OCI-LY7 (cell line): ENCODE data around the gene GPD2. TPM values are rescaled to one million over a fixed set of nuclear protein-coding genes. Genes with fewer than 3 reads are reported as not detected.

Source experiments
- BruUV-seq: library from RNA; stranded (reverse); fragments of 400-500 nt; replicated peaks from 2 replicates; lab custom pipeline; 2021; lab: Mats Ljungman, UMichigan
- CTCF ChIA-PET: fragments of 300-600 bp; sonication (Branson Sonifier 250); formaldehyde crosslinking; loops from one replicate; lab custom pipeline; 2022; ENCODE audit warnings: antibody characterized with exemption; ENCODE audit not compliant: unreplicated experiment; lab: Charles Lee
- POLR2A ChIA-PET: fragments of 300-600 bp; sonication (Branson Sonifier 250); formaldehyde crosslinking; loops from one replicate; lab custom pipeline; 2022; ENCODE audit warnings: antibody characterized with exemption; lab: Charles Lee
- DNase-seq: peaks from one replicate; pipeline ENCODE4 v3.0.0-alpha.2; 2015; ENCODE audit warnings: low spot score
- H2AFZ ChIP-seq: fragments of 200-600 bp; sonication (generic), shearing (Covaris generic); 2 replicates; pipeline ENCODE4 v1.6.1; 2014; ENCODE audit warnings: mild to moderate bottlenecking, antibody characterized with exemption, low read length, moderate library complexity
- H3K27ac ChIP-seq: fragments of 200-600 bp; sonication (generic); 2 replicates; pipeline ENCODE4 v1.5.1; 2014; ENCODE audit warnings: mixed run types, low read depth, mild to moderate bottlenecking, moderate library complexity, low read length, inconsistent platforms; ENCODE audit not compliant: poor library complexity, severe bottlenecking
- H3K36me3 ChIP-seq: fragments of 200-600 bp; sonication (generic); 2 replicates; pipeline ENCODE4 v1.6.1; 2014; ENCODE audit warnings: mild to moderate bottlenecking, antibody characterized with exemption, low read length, moderate library complexity, mixed read lengths; ENCODE audit not compliant: insufficient read depth
- H3K4me1 ChIP-seq: fragments of 200-600 bp; sonication (generic); 2 replicates; pipeline ENCODE4 v1.5.1; 2014; ENCODE audit warnings: mild to moderate bottlenecking, low read length; ENCODE audit not compliant: insufficient read depth, poor library complexity, severe bottlenecking
- H3K4me2 ChIP-seq: fragments of 200-600 bp; sonication (generic); 2 replicates; pipeline ENCODE4 v1.6.1; 2014; ENCODE audit warnings: mild to moderate bottlenecking, low read length
- H3K4me3 ChIP-seq: fragments of 200-600 bp; sonication (generic); 2 replicates; pipeline ENCODE4 v1.5.1; 2014; ENCODE audit warnings: mild to moderate bottlenecking, low read depth, low read length; ENCODE audit not compliant: poor library complexity, severe bottlenecking
- H3K79me2 ChIP-seq: fragments of 200-600 bp; sonication (generic); 2 replicates; pipeline ENCODE4 v1.6.1; 2016; ENCODE audit warnings: low read depth, mild to moderate bottlenecking, low read length, moderate library complexity, mixed read lengths; ENCODE audit not compliant: insufficient read depth
- H3K9me2 ChIP-seq: fragments of 200-600 bp; sonication (generic); 2 replicates; pipeline ENCODE4 v1.6.1; 2016; ENCODE audit warnings: mild to moderate bottlenecking, low read length, mixed read lengths; ENCODE audit not compliant: insufficient read depth
- H3K9me3 ChIP-seq: fragments of 200-600 bp; sonication (generic); 2 replicates; pipeline ENCODE4 v1.6.1; 2014; ENCODE audit warnings: mild to moderate bottlenecking, mixed run types, low read length, mixed read lengths
- H4K20me1 ChIP-seq: fragments of 200-600 bp; sonication (generic); 2 replicates; pipeline ENCODE4 v1.6.1; 2014; ENCODE audit warnings: mild to moderate bottlenecking, antibody characterized with exemption, low read length, moderate library complexity, mixed read lengths; ENCODE audit not compliant: insufficient read depth
- EZH2phosphoT487 ChIP-seq: fragments of 200-600 bp; sonication (generic); IDR thresholded peaks from 2 replicates; pipeline ENCODE4 v1.6.1; 2018; ENCODE audit warnings: low read depth, borderline replicate concordance, mild to moderate bottlenecking, mixed run types, antibody characterized with exemption, low read length, moderate library complexity, mixed read lengths
- intact Hi-C: fragments of 100-400 bp; cut with micrococcal nuclease; formaldehyde crosslinking; loops from one replicate; pipeline ENCODE4 v1.10.0; 2022; ENCODE audit not compliant: unreplicated experiment
- total RNA-seq, 2 experiments: library from RNA; depleted of rRNA in 1 of 2; stranded (reverse); fragments of >200 nt in 1 of 2; shearing (Covaris generic) in 1 of 2; gene quantifications; 2 replicates each; pipeline ENCODE4 v1.2.3, GENCODE V29; 2014 to 2022
- TF ChIP-seq, protein P1 (sequence below): fragments of 200-600 bp; sonication (generic); conservative IDR thresholded peaks from 2 replicates; pipeline ENCODE4 v1.5.1; 2014; ENCODE audit warnings: mild to moderate bottlenecking, antibody characterized with exemption, low read length, moderate library complexity, mixed read lengths

The GPD2 gene
- total RNA-seq, 2 experiments from 2014 or later, result 6.6 to 20.2 TPM

DNA sequence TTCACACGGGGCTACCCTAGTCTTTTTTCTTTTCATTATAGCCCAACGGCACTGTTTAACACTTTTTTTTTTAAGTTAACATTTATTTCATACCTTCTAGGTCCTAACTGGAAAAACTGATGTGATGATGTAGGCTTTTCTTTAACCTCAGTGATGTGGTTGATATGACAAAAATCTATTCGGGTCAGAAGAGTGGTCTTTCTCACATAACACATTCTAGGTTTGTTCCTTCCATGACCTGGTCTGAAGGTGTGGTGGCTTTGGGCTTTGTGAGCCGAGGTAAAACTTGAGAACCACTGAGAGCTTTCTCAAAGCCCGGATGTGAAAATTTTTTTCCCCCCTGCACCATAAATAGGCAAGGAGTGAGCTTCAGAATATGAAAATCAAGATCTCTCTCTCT, 44.2 kb downstream of the GPD2 start:
- Histone ChIP-seq H3K9me3 (no peaks in the 10 kb centered on the region), H3K27ac (no peak overlapping the region), H2AFZ (no peak overlapping the region), H3K4me2 (no peak overlapping the region), H3K79me2 (no peaks in the 10 kb centered on the region), H3K4me1 (no peaks in the 10 kb centered on the region), H4K20me1 (no peaks in the 10 kb centered on the region), H3K36me3 (no peaks in the 10 kb centered on the region), H3K4me3 (no peak overlapping the region), H3K9me2 (no peaks in the 10 kb centered on the region)
- BruUV-seq, result no TSS peak
- ChIA-PET POLR2A (no interaction called here), CTCF (no interaction called here)
- intact Hi-C loops, result no loop called here
- no peak for DNase-seq
- TF ChIP-seq, protein P1, sequence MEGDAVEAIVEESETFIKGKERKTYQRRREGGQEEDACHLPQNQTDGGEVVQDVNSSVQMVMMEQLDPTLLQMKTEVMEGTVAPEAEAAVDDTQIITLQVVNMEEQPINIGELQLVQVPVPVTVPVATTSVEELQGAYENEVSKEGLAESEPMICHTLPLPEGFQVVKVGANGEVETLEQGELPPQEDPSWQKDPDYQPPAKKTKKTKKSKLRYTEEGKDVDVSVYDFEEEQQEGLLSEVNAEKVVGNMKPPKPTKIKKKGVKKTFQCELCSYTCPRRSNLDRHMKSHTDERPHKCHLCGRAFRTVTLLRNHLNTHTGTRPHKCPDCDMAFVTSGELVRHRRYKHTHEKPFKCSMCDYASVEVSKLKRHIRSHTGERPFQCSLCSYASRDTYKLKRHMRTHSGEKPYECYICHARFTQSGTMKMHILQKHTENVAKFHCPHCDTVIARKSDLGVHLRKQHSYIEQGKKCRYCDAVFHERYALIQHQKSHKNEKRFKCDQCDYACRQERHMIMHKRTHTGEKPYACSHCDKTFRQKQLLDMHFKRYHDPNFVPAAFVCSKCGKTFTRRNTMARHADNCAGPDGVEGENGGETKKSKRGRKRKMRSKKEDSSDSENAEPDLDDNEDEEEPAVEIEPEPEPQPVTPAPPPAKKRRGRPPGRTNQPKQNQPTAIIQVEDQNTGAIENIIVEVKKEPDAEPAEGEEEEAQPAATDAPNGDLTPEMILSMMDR, result no peak
- TF ChIP-seq EZH2phosphoT487, result no peak

DNA sequence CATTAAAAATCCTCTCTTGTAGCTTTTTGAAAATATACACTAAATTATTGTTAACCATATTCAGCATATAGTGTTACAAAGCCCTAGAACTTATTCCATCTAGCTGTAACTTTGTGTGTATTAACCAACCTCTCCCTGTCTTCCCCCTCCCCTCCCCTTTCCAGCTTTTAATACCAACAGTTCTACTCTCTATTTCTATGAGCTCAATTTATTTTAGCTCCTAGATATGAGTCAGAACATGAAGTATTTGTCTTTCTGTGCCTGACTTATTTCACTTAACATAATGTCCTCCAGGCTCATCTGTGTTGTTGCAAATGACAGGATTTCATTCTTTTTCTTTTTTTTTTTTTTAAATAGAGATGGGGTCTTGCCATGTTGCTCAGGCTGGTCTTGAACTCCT, 45.1 kb downstream of the GPD2 start:
- Histone ChIP-seq H3K4me3 (no peak overlapping the region), H3K27ac (no peak overlapping the region), H2AFZ (no peak overlapping the region), H3K4me2 (no peak overlapping the region), H4K20me1 (no peaks in the 10 kb centered on the region), H3K4me1 (no peaks in the 10 kb centered on the region), H3K9me3 (no peaks in the 10 kb centered on the region), H3K9me2 (no peaks in the 10 kb centered on the region), H3K36me3 (no peaks in the 10 kb centered on the region), H3K79me2 (no peaks in the 10 kb centered on the region)
- no peak for DNase-seq
- intact Hi-C loops, result no loop called here
- no peak for TF ChIP-seq EZH2phosphoT487
- TF ChIP-seq, protein P1, result no peak
- BruUV-seq, result no TSS peak
- POLR2A ChIA-PET, result interaction anchor here (0.7 kb wide), 1 partner anchor 74 kb away, joined by 3 read pairs; no protein-coding TSS in a partner anchor
- CTCF ChIA-PET, result no interaction called here

DNA sequence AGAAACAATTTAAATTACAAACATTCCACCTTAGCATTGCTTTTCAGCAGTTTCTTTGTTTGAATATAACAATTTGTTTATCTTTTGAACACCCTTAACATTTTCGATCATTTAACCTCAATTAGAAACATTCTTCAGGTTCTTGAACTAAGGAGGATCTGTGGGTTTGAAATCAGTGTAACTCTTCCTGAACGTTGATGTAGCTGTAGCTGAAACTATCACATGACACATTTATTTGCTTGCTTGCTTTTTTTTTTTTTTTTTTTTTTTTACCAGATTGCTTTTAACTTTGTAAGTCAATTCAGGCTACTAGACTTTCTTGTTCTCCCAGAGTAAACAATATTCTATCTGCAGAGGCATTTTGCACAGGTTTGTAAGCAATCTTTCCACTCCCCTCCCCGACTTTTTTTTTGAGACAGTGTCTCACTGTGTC, 47.6 kb downstream of the GPD2 start:
- POLR2A ChIA-PET, result interaction anchor here (0.6 to 1.3 kb wide), 3 partner anchors 11 to 296 kb away, joined by 4 to 6 read pairs (median 6); no protein-coding TSS in a partner anchor
- Histone ChIP-seq H4K20me1 (no peaks in the 10 kb centered on the region), H3K4me2 (no peak overlapping the region), H3K9me2 (no peaks in the 10 kb centered on the region), H3K4me3 (no peak overlapping the region), H3K36me3 (no peaks in the 10 kb centered on the region), H3K9me3 (no peaks in the 10 kb centered on the region), H3K79me2 (no peaks in the 10 kb centered on the region), H3K27ac (no peak overlapping the region), H3K4me1 (no peaks in the 10 kb centered on the region), H2AFZ (no peak overlapping the region)
- intact Hi-C loops, result no loop called here
- BruUV-seq, result no TSS peak
- TF ChIP-seq, protein P1, result no peak
- no peak for TF ChIP-seq EZH2phosphoT487
- no peak for DNase-seq
- CTCF ChIA-PET, result no interaction called here
